Stimulated activated CD4-positive, alpha-beta T cell treated with anti-CD3 and anti-CD28 coated beads, TNF-alpha, amount 100 ng/mL, for 1 hour (primary cell): ENCODE measurements around the gene TRIM43B.
"Not testable (repeated sequence)": the region's sequence is repeated elsewhere in the genome, so short reads cannot be mapped to it uniquely, and the experiment has no call there.

Experiments
- DNase-seq, 3 donors: peaks; one replicate each; pipeline ENCODE4 v3.0.0-alpha.2; 2020; ENCODE audit warnings: low read depth in 3 of 3, low spot score in 1 of 3

The TRIM43B gene

GRCh38 chr2:95484654-95485053 is at the start of gene TRIM43B:
Gene TRIM43B, minus strand, starts transcription at chr2:95484754. Its CDS starts 2,040 bp downstream, at chr2:95482714.
- not testable (repeated sequence) for DNase-seq

- no peak for DNase-seq
These were observed 46.8 kb upstream of the TRIM43B start for GRCh38 chr2:95531254-95531771.

- DNase-seq, result no peak
These were observed 46.2 kb upstream of the TRIM43B start for GRCh38 chr2:95530734-95531133.

GRCh38 chr2:95526360-95527341 is 42.1 kb upstream of the TRIM43B start:
- DNase-seq, result peak; percentile 6 to 62 (median 7)

- no peak for DNase-seq
These were observed 40.9 kb upstream of the TRIM43B start for GRCh38 chr2:95525294-95526035.

- DNase-seq, result no peak
These were observed 39.6 kb upstream of the TRIM43B start for GRCh38 chr2:95524195-95524594.

- DNase-seq, result no peak
These were observed 30.2 kb upstream of the TRIM43B start for GRCh38 chr2:95514718-95515117.

GRCh38 chr2:95514226-95514625 is 29.7 kb upstream of the TRIM43B start:
- not testable (repeated sequence) for DNase-seq

GRCh38 chr2:95509408-95509807 is 24.9 kb upstream of the TRIM43B start:
- no peak for DNase-seq

GRCh38 chr2:95505222-95505621 is 20.7 kb upstream of the TRIM43B start:
- no peak for DNase-seq

GRCh38 chr2:95500854-95501253 is 16.3 kb upstream of the TRIM43B start:
- no peak for DNase-seq

- not testable (repeated sequence) for DNase-seq
These were observed 7.5 kb upstream of the TRIM43B start for GRCh38 chr2:95492076-95492475.

- not testable (repeated sequence) for DNase-seq
These were observed 9.5 kb downstream of the TRIM43B start for GRCh38 chr2:95475025-95475424.

GRCh38 chr2:95467984-95468383 is 16.6 kb downstream of the TRIM43B start:
- not testable (repeated sequence) for DNase-seq

- not testable (repeated sequence) for DNase-seq
These were observed 18.0 kb downstream of the TRIM43B start for GRCh38 chr2:95466572-95466971.

- DNase-seq, result not testable (repeated sequence)
These were observed 21.3 kb downstream of the TRIM43B start for GRCh38 chr2:95463292-95463691.

- not testable (repeated sequence) for DNase-seq
These were observed 39.2 kb downstream of the TRIM43B start for GRCh38 chr2:95445317-95445716.

GRCh38 chr2:95442474-95443099 is 42.0 kb downstream of the TRIM43B start:
- not testable (repeated sequence) for DNase-seq

- not testable (repeated sequence) for DNase-seq
These were observed 48.7 kb downstream of the TRIM43B start for GRCh38 chr2:95435872-95436209.

GRCh38 chr2:95435162-95435871 is 49.2 kb downstream of the TRIM43B start:
- DNase-seq, result not testable (repeated sequence)
